ENCODE data around the gene PPP1R13L. TPM values are rescaled to one million over a fixed set of nuclear protein-coding genes. Genes with fewer than 3 reads are reported as not detected.

Gene PPP1R13L
- total and polyA plus RNA-seq, 2 of the 8 experiments (the other 6 are each of a cell fraction or from before 2014, with no cell fraction given), result 9.1 to 15.3 TPM

GRCh38 chr19:45405435-45406225, 761 bp upstream of the PPP1R13L start (continued):
- no peak for TF ChIP-seq NANOG (IDR thresholded peaks at IDR 0.05; ENCODE audit: insufficient read depth, low read depth, low read length, poor library complexity, severe bottlenecking)
- TF ChIP-seq CTCF (IDR thresholded peaks at IDR 0.05; ENCODE audit: control extremely low read depth in 1 of 3, insufficient read depth in 1 of 3, low read depth in 1 of 3, low read length in 3 of 3), result no peak
- TF ChIP-seq SP4 (IDR thresholded peaks at IDR 0.05; ENCODE audit: low read length), result peak; percentile 29; the same call in 1 of the 2 replicates
- no peak for TF ChIP-seq TBP (IDR thresholded peaks at IDR 0.05; ENCODE audit: low read depth, low read length)
- no peak for TF ChIP-seq BRCA1 (IDR thresholded peaks at IDR 0.05; ENCODE audit: low read depth, low read length)
- TF ChIP-seq USF2 (IDR thresholded peaks at IDR 0.05; ENCODE audit: low read length), result peak; percentile 7; the same call in 1 of the 2 replicates
